Measurements from ENCODE around the gene NDUFA3.

NDUFA3 gene

DNA sequence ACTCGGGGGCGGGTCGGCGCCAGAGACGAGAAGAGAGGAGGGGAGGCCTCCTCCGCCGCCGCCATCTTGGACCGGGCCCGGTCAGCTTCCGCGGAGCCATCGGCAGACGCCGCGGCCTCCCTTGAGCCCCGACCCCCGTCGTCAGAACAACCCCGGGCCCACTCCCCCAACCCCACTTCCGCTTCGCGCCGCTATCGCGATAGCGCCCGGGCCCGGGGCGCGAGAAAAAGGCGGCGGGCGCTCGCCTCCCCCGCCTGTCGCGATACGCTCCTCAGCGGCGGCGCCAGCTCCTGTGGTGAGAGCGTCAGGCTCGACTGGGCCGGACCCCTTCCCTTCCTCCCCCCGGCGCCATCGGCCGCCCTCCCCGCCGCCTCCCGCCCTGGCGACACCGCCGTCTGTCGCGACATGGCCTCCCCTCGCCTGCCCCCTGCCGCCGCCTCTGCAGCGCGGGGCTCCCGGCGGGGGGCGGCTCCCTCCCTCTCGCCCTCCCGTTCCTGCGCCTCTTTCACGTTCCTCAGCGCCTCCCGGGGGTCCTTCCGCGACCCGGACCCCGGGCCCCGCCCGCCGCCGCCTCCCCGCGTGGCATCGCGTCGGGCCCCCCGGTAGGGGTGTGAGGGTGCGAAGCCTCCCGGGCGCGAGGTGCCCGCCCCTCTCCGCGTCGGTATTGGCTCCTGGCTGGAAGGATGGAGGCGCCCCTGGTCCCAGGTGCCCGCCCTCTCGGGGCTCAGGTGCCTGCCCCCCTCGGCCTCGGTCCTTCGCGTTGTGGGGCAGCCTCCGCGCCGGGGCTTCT is 35.2 kb downstream of the NDUFA3 start, which contains the start of gene CNOT3:
CNOT3 (plus strand) TSS at position 64 of the 790 bp plus-strand sequence. CDS start 5,217 bp downstream, outside the sequence.
- no peak for DNase-seq (ENCODE audit: low spot score)

DNA sequence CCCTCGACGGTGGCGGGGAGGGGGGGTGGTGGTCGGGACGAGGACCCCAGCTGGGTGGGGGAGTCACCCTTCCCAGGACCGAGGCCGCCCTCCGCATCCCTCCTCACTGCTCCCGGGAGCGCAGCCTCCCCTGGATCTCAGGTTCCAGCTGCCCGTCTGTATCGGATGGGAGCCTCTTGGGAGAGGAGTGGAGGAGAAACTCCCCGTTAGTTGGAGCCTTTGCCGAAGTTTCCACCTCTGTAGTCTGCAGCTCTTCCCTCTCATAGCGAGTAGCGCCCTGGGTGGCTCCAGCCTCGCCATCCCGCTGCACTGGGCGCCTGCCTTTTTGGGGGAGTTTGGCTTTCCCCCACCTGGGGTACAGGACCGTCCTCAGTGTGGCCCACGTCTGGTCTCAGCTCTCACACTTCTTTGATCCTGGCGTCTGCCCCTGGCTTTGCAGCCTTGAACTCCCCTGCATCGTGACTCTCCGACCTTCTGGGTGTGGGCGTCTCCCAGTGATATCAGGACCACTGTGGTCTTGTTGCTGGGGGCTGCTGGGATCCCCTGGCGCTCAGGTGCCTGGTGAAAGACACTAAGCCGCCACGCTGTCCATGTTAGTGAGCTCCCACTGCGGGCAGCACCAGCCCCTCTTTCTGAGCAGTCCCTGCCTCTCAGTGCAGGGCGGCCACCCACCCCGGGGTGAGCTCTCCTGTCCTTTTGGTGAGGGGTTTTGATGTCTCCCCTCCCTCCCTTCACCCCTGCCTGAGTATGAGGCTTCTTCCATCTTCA is 36.0 kb downstream of the NDUFA3 start:
- no peak for DNase-seq (ENCODE audit: low spot score)

DNA sequence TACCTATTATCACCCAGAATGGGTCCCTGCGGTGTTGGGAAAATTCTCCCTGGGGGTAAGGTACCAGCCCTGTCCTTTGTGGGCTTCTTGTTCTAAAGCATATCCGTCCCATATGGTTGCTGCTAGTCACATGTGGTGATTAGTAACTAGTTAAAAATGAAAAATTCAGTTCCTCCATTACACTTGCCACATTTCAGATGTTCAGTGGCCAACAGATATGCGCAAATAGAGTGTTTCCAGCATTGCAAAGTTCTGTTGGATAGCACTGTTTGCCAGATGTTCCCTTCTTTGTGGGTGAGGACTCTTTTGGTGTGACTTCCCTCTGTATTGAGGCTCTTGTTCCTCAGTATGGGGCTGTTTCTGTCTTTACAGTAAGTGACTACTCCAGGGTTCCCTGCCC is 38.7 kb downstream of the NDUFA3 start:
- DNase-seq (ENCODE audit: low spot score), result no peak

DNA sequence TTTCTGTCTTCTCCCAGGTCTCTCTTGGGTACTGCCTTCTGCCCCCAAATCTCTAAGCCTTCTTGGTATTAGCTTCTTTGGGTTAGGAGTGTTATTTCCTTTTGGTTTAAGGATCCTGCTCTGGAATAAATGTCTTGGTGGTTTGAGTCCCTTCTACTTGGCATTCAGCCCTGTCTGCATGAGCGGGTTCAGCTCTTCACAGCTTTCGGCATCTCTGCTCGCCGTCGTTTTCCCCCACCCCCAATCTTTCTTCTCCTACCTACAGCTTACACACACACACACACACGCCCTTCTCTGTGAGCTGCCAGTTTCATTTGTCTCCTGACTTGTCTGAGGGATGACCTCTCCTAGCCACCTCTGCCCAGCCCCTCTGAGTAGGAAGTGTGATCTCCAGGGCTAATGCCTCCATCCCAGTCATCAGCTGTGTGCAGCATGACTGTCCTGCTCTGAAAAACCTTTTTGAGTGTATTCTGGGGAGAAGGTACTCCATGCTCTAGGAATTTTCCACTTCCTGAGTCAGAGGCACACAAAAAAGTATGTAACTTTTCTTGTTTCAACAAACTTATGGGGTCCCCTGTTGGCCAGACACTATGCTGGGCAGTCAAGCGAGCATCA is 39.6 kb downstream of the NDUFA3 start:
- DNase-seq (ENCODE audit: low spot score), result no peak

DNA sequence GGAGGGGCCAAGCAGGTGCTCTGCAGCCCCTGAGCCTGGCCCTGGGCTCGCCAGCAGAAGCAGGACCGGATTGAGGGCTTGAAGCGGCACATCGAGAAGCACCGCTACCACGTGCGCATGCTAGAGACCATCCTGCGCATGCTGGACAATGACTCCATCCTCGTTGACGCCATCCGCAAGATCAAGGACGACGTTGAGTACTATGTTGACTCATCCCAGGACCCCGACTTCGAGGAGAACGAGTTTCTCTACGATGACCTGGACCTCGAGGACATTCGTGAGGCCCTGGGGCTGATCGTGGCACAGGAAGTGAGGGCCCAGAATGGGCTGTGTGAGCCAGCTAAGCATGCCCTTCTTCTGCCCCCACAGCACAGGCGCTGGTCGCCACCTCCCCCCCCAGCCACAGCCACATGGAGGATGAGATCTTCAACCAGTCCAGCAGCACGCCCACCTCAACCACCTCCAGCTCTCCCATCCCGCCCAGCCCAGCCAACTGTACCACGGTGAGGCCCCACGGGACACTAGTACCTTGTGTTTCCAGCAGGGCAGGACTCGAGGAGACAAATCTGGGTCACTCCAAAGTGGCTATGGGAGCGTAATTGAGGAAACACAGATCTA is 43.0 kb downstream of the NDUFA3 start:
- no peak for DNase-seq (ENCODE audit: low spot score)

DNA sequence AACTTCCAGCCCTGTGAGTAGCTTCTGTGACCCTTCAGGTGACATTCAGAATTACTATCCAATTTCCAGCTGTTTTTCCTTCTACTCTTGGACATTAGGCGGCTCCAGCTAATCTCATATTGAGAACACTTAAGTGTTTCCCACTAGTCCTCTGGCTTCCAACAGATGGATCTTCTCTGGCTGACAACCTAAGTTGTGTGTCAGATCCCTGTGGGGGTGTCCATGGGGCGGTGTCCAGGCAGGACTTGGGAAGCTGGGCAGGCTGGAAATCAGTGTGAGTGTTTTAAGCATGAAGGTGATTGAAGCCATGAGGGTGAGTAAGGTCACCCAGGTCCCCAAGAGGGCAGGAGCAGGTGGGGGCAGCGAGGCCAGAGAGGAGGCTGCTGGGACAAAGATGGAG is 45.0 kb downstream of the NDUFA3 start:
- DNase-seq (ENCODE audit: low spot score), result no peak

DNA sequence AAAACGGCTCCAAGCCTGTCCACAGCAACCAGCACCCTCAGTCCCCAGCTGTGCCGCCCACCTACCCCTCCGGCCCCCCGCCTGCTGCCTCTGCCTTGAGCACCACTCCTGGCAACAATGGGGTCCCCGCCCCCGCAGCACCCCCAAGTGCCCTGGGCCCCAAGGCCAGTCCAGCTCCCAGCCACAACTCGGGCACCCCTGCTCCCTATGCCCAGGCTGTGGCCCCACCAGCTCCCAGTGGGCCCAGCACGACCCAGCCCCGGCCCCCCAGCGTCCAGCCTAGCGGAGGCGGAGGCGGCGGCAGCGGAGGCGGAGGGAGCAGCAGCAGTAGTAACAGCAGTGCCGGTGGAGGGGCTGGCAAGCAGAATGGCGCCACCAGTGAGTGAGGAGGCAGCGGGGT is 45.5 kb downstream of the NDUFA3 start:
- no peak for DNase-seq (ENCODE audit: low spot score)

DNA sequence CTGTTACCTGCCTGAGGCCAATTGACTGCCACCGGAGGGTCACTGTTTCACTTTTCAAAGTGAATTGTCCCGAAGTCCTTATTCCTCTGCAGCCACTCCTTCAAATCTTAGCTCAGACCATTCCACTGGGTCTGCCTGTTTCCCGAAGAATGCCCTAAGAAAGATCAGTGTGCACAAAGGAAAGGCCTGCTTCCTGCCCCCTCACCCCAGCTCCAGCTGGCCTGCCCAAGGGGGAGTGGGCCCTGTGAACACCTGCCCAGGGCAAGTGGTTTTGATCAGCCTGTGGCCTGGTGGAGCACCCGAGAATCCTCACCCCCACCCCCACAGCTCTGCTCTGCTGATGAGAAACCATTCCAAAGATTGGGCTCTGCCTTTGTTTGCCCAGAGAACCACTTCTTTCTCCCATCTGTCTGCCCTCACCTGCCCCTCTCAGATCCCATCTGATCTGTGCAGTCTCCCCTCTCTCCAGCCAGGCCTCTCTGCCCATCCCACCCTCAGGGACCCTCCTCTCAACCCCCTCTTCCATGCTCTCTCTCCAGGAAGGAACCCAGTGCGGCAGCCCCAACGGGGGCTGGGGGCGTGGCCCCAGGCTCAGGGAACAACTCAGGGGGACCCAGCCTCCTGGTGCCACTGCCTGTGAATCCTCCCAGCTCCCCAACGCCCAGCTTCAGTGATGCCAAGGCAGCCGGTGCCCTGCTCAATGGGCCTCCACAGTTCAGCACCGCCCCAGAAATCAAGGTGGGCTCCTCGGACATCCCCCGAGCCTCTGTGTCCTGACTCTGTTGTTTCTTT is 46.6 kb downstream of the NDUFA3 start:
- no peak for DNase-seq (ENCODE audit: low spot score)

DNA sequence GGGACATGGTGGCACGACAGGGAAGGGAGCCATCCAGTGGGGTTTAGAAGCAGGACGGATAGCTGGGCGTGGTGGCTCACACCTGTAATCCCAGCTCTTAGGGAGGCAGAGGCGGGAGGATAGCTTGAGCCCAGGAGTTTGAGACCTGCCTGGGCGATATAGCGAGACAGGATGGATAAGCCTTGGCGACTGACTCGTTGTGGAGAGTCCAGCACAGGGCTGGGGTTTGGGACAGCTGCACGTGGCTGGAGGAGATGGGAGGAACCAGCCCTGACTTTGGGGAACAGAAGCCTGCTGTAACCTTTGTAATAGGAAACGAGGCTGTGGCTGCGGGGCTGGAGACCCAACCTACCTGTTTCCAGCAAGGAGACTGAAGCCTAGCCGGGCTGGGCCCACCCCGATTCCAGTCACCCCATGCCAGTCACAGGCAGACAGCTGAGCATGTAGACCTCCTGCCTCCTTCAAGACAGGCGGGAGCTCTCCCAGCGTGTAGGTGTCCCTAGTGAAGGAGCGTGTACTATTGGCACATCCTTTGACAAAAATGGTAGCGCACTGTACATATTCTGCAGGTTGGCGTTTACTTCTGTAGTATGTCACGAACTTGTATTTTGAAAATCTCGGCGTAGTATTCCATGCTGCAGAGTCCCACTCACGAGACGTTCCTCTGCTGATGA is 48.8 kb downstream of the NDUFA3 start:
- DNase-seq (ENCODE audit: low spot score), result no peak

DNA sequence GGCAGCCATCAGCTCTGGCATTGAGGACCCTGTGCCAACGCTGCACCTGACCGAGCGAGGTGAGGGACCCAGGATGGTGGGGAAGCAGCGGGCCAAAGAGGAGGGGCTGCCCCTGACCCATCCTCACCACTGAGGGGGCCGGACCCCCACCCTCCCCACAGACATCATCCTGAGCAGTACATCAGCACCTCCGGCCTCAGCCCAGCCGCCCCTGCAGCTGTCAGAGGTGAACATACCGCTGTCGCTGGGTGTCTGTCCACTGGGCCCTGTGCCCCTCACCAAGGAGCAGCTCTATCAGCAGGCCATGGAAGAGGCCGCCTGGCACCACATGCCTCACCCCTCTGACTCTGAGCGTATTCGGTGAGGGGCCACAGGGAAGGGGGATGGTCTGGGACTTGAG is 49.6 kb downstream of the NDUFA3 start:
- no peak for DNase-seq (ENCODE audit: low spot score)

DNA sequence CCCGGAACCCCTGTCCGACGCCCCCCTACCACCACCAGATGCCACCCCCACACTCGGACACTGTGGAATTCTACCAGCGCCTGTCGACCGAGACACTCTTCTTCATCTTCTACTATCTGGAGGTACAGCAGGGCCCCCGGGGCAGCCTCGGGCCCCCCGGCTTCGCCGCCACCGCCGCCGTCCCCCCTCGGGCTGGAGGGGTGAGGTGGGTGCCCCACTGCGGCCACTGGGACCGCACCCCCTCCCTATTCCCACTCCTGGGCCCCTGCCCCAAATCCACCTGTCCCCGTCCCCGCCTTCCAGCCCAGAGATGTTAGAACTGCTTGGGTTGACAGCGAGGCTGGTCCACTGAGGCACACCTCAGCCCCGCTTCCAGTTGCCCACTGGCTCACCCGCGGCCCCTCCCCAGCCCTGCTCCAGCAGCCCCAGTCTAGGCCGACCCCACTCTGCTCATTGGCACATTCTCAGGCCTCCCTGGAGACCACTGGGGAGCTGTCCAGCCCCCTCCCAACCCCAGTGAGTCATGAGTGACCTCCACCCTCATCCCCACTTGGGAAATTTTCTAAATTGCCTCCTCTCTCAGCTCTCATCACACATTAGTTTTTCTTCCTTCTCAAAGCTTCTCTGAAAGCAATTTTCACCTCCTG is 50.3 kb downstream of the NDUFA3 start:
- no peak for DNase-seq (ENCODE audit: low spot score)

DNA sequence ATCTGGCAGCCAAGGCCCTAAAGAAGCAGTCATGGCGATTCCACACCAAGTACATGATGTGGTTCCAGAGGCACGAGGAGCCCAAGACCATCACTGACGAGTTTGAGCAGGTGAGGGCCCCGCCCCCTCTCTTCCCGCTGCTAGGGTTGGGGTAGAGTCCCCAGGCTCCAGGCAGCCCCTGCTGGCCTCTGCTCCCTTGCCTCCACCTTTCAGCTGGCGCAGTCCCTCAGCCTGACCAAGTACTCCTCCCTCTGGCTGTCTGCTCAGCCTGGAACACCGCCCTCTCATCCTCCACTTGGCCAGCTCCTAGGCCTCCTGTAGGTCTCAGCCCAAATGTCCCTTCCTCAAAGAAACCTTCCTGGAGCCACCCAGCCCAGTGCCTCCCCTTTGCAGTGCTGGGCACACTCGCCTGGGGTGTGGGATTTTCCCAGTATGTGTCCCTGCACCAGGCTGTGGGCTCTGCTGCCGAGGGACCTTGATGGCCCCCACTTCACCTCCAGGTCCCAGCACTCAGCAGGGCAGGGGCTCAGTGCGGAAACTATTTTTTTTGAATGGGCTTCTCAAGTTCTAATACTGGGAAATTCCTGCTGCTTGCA is 51.2 kb downstream of the NDUFA3 start:
- DNase-seq (ENCODE audit: low spot score), result no peak

DNA sequence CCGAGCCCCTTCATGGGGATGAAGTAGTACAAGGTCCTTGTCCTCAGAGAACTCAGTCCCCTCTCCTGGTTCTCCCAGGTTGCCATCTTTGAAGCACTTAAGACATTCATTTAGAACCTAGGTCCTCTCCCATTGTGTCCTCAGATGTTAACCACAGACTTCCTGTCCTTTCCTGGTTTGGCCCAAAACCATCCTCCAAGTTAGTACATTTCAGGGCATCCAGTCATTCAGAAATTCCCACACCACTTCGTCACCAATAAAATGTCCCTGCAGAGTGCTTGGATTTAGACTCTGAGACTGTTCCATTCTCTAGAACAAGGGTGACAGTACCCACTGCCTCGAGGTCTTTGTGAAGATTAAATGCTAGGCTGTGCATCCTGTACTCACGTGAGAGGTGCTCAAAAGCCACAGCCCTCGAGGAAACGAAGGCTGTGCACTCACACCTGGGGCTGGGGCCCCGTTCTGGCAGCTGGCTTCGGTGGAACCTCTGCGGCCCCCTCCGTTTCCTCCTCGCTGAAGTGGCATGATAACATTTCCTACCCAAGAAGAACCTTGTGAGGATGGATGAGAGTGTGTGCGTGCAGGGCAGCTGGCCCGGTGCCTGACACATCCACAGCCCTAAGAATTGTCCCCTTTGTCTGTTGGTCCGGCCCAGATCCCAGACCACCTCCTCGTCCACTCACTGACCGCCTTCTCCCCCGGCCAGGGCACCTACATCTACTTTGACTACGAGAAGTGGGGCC is 52.1 kb downstream of the NDUFA3 start:
- DNase-seq (ENCODE audit: low spot score), result no peak

DNA sequence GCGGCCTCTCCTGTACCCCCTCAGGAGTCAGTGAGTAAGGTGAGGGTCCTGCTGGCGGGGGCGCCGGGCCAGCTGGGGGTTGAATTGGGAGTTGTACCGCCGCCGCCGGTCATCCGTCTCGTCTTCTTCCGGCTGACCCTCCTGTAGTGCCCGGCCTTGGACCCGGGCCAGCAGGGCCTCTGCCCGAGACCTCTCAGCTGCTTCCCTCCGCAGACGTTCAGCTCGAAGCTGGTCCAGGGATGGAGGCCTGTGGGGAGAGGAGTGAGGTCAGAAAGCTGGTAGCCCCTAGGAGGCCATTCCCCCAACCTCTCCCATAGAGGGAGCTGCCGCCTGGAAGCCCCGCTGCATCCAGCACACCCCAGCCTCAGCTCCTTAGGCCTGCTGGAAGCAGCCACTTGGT is 53.0 kb downstream of the NDUFA3 start:
- no peak for DNase-seq (ENCODE audit: low spot score)

DNA sequence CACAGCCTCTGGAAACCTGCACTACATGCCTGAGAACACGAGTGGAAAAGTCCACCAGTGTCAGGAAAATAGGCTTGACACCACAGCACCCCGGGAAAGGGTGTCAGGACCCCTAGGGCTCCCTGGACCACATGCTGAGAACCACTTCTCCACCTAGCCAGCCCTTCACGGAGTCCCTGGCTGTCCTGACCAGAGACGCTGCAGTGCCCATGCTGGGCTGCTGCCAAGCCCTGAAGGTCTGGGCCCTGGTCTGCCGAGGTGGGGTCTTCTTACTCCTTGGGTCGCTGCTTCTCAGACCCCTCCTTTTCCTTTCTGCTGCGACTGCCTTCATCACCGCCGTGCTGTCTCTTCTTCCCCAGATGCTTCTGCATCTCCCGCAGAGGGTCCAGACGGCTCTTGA is 53.8 kb downstream of the NDUFA3 start:
- no peak for DNase-seq (ENCODE audit: low spot score)

DNA sequence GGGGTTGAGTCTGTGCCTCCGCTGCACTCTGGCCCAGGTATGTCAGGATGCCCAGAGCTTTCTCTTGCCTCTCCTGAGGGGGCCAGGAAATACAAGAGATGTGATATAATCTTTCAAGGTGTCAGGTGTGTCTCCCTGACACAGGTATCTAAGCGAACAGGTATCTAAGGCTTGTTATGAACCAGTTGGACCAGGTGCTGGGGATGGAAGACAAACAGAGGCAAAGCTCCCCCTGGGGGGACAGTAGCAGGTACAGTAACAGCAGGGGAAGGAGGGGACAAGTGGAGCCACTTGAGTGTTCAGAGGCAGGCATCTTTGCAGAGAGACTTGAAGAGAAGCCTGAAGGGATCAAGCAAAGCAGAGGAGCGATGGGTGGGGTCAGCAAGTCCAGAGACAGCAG is 54.3 kb downstream of the NDUFA3 start:
- DNase-seq (ENCODE audit: low spot score), result no peak
